Right kidney (tissue), 1 donor: Measurements from ENCODE around the gene PLXDC1.
"Not testable (repeated sequence)": the region's sequence is repeated elsewhere in the genome, so short reads cannot be mapped to it uniquely, and the experiment has no call there.

Experiments
- DNase-seq: peaks from one replicate; pipeline ENCODE4 v3.0.0-alpha.2; 2016

The PLXDC1 gene

GRCh38 chr17:39123627-39124026 lies 27.8 kb downstream of the PLXDC1 start:
- no peak for DNase-seq

GRCh38 chr17:39122991-39123390 lies 28.4 kb downstream of the PLXDC1 start:
- DNase-seq: no peak

GRCh38 chr17:39121919-39122318 lies 29.5 kb downstream of the PLXDC1 start:
- not testable (repeated sequence) for DNase-seq

DNA sequence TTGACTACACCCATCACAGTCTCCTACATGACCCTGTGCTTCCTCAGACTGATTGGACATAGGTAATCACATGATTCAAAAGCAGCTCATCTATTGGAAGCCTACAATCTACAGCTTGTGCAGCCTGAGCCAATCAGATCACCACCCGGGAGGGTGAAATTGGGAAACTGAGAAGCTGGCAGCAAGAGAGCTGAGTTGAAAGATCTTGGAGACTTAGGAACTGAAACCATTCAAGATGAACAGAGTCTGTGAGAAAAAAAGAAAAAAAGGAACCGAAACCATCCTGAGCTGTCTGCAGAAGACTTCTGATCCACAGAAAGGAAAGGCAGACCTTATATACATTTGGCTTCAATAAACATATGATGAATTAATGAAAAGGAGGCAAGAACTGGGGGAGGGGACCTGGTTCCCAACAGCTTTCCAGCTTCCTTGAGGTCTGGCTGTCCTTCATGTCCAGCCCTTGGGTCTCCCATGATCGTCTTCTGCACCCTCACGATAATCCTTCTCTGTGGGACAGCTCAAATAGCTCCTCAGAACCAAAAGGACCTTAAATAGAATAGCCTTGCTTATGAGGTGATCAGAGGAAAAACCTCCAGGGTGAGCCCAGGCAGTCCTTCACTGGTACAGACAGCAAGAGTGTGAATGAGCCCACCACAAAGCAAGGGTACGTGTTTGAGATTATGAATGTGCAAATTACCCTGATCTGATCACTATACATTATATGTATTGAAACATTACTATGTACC lies 32.6 kb downstream of the PLXDC1 start:
- DNase-seq: no peak

DNA sequence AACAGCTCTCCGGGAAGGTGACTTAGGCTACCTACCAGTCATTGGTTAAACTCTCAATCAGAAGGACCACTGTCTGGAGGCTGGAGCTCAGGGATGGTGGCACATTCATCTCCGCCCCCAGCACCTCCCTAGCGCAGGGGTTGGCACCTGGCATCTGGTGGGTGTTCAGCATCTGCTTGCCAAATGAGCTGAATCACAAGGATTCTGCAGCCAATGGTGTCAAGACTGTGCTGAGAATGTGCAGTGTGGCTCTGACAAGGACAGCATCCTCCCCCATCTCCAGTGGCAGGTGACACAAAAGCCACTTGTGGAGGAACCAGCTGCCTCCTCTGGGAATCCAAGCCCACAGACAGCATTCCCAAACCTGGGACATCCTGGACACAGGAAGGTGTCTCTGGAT lies 35.2 kb downstream of the PLXDC1 start:
- no peak for DNase-seq

- DNase-seq: no peak
Measured at GRCh38 chr17:39115135-39115534, 36.3 kb downstream of the PLXDC1 start.

DNA sequence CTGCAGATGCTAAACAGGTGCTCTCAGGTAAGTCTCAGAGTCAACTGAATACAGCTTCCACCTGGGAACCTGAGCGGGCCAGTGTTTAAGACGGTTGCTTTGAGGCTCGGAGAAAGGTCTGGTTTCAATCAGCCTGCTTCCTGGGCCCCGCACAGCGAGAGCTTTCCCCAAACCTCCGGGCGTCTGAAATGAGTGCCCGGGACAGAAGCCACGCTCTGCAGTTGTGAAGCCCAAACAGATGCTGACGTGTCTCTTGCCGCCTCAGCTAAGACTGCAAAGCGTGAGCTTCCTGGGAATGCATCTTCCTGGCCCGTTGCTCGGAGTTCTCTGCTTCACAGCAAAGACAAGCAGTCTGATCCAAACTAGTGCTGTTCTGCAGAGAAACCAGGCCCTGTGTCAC lies 36.7 kb downstream of the PLXDC1 start:
- DNase-seq: no peak

- no peak for DNase-seq
Measured at GRCh38 chr17:39113871-39114270, 37.6 kb downstream of the PLXDC1 start.

DNA sequence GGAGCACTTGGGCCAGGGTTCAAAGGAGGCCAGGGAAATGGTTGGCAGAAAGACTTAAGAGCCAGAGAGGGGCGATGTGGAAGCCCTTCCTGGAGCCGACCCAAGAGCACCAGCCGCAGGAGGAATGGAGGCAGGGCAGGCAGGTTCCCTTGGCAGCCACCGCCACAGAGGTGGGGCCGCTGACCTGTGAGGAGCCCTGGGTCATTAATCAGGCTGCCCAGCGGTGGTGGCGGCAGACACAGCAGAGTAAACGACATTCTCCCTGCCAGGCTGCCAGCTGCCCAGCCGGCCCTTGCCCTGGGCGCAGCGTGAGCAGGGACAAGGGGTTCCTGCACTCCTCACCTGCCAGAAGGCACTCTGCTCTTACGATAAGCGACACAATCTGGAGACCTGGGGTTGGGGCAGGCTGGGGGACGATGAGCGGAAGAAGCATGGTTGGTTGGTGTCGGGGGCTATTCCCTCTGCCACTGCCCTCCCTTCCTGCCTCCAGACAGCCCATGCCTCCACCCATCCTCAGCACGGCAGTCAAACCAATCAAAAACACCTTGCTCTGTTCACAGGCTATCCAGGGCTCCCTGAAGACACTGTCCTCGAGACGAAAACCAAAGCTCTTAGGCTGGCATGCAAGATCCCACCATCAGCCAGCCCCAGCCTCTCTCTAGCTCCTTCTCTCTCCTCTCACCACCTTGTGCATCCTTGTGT lies 40.9 kb downstream of the PLXDC1 start:
- DNase-seq: peak; percentile 45

GRCh38 chr17:39108461-39109375 lies 42.7 kb downstream of the PLXDC1 start:
- no peak for DNase-seq

DNA sequence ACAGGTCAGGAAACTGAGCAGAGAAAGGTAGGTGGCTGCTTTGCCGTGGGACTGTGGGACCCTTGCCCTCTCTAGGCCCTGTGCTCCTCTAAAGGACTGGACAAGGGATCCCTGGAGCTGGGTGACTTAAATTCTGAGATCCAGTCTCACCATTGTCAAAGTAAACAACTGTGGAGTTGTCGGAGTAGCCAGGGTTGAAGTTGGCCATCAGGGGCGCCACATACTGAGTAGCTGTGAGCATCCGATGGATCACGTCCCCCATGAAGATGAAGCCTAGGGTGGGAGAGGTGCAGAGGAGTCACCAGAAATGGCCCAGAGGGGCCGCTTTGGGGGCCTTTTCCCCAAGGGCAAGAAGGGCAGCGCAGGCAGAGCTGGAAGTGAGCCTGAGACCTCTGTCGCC lies 43.5 kb downstream of the PLXDC1 start:
- DNase-seq: no peak

DNA sequence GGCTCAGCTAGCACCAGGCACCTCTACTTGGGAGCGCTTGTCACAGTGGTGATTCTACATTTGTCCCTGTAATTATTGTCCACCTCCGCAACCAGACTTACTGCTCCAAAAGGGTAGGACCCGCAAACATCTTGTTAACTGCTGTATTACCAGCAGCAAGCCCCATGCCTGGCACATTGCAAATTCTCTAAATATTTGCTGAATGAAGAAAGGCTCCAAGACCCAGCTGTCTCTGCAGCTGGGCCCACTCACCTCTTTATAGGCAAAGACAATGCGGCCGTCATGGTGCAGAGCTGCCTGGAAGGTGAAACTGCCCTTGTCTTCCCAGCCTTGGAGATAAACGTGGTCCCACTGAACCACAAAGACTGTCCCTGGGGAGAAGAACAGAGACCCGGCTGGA lies 44.3 kb downstream of the PLXDC1 start:
- no peak for DNase-seq

DNA sequence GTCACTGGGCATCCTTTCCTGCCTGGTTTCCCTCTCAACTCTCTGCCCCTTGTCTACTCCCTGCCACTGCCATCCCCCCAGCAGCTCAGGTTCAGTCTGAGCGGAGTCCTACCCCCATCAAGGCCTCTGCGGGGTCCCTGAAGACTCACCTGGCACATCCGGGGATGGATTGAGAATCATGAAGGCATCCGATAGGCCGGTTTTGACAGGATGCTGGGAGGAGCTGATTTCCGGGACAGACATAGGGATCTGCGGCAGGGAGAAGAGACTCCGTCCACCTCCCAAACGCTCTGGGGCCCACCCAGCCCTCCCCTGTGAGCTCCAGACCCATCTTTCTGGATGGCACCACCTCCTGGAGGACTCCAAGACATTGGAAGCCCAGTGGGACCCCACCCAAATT lies 45.7 kb downstream of the PLXDC1 start:
- DNase-seq: no peak

DNA sequence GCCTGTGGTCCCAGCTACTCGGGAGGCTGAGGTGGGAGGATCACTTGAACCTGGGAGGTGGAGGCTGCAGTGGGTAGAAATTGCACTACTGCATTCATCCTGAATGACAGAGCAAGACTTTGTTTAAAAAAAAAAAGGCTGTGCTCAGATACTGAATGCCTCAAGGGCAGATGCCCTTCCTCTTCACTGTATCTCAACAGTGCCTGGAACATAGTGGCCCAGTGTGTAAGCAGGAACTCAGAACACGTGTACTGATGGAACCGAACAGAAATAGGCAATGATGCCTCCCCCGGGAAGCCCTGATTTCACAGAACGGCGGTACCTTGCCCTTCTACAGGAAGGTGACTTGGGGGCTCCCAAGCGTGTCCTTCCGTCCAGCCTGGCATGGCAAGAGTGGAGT lies 46.8 kb downstream of the PLXDC1 start:
- no peak for DNase-seq

- DNase-seq: no peak
Measured at GRCh38 chr17:39104046-39104445, 47.4 kb downstream of the PLXDC1 start.

DNA sequence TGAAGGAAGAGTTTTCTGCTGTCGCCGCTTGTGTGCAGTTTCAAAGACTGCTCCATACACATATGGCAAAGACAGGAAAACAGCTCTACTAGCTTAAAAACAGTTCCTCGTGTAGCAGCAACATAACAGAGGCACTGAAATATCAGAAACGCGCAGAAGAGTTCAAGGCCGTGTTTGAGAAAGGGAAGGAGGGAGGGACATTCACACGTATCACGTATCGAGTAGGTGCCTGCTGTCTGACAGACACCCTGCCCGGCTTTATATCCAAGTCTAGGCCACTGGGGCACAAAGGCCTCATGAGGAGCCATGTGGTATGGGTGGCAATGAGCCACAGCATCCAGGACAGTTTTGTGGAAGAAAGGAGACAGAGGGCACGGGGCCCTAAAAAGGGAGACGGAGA lies 50.3 kb downstream of the PLXDC1 start:
- DNase-seq: no peak

- DNase-seq: no peak
Measured at GRCh38 chr17:39100530-39100929, 50.9 kb downstream of the PLXDC1 start.

- peak; percentile 70 for DNase-seq
Measured at GRCh38 chr17:39099663-39100286, 51.7 kb downstream of the PLXDC1 start.

- peak; percentile 41 for DNase-seq
Measured at GRCh38 chr17:39098588-39098987, 52.8 kb downstream of the PLXDC1 start.

- DNase-seq: no peak
Measured at GRCh38 chr17:39097537-39097936, 53.9 kb downstream of the PLXDC1 start.

- no peak for DNase-seq
Measured at GRCh38 chr17:39097150-39097519, 54.3 kb downstream of the PLXDC1 start.

DNA sequence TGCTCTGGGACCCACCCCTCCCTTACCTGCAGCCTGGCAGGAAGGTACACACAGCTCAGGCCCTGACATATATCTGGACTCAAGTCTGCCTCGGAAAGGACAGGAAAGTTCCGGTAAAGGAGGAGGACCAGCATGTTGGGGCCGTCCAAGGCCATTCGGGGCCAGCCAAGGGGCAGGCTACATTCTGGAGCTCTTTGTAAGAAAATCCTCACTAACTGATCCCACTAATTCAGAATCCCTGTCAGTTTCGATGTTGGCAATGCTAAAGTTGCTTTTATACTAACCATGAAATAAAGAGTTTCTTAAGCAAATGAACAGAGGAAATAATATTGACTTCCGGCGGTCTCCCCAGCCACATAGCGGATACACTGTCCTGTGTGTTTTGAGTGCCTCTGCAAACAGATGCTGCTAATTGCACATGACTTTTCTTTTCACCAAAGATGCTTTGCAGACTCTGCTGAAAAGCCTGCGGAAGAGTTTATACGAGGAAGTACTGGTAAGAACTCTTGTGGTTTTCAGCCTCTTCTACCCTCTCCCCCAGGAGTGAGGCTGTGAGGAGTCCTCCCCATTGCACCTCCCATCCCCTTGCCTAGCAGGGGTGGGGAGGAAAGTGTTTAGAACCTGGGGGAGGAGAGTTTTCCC lies 54.8 kb downstream of the PLXDC1 start:
- no peak for DNase-seq
